IgD-negative memory B cell (primary cell): ENCODE results near the gene BTN2A1. TPM values are rescaled to one million over a fixed set of nuclear protein-coding genes. Genes with fewer than 3 reads are reported as not detected.
"Not testable (repeated sequence)": the region's sequence is repeated elsewhere in the genome, so short reads cannot be mapped to it uniquely, and the experiment has no call there.

Source experiments
- H3K27ac Mint-ChIP-seq, 3 donors: one replicate each; pipeline ENCODE4 v1.8.0; 2020 to 2022; ENCODE audit warnings: mild to moderate bottlenecking in 3 of 3, mixed read lengths in 3 of 3, moderate library complexity in 1 of 3
- H3K27me3 Mint-ChIP-seq: one replicate; pipeline ENCODE4 v1.8.0; 2021; ENCODE audit warnings: mixed read lengths
- H3K36me3 Mint-ChIP-seq: one replicate; pipeline ENCODE4 v1.8.0; 2020; ENCODE audit warnings: mild to moderate bottlenecking, mixed read lengths
- H3K4me1 Mint-ChIP-seq, 3 donors: one replicate each; pipeline ENCODE4 v1.8.0; 2020 to 2022; ENCODE audit warnings: mixed read lengths in 3 of 3, mild to moderate bottlenecking in 1 of 3
- H3K4me3 Mint-ChIP-seq, 4 donors: one replicate each; pipeline ENCODE4 v1.8.0; 2020 to 2022; ENCODE audit warnings: mild to moderate bottlenecking in 4 of 4, mixed read lengths in 4 of 4, moderate library complexity in 3 of 4
- H3K9me3 Mint-ChIP-seq, 3 donors: one replicate each; pipeline ENCODE4 v1.8.0; 2020 to 2021; ENCODE audit warnings: mixed read lengths in 3 of 3, mild to moderate bottlenecking in 1 of 3
- polyA plus RNA-seq: library from polyadenylated mRNA; unstranded; fragments of 300-500 nt; fragmentation: Illumina TruSeq; gene quantifications from one replicate; pipeline ENCODE4 v1.2.3, GENCODE V29; 2021

The BTN2A1 gene
- polyA plus RNA-seq, 1 donor from 2014 or later, result 16.9 TPM

- Mint-ChIP-seq H3K27ac (peak overlapping the region in 1 of 3 donors; percentile 90), H3K36me3 (no peaks in the 10 kb centered on the region), H3K27me3 (no peaks in the 10 kb centered on the region), H3K4me1 (peaks cover 0 to 4% (median 2%) of the 10 kb centered on the region in 3 donors), H3K9me3 (peaks cover 5 to 8% (median 8%) of the 10 kb centered on the region in 3 donors), H3K4me3 (peak overlapping the region in 1 of 4 donors; percentile 23)
These were observed 35.4 kb upstream of the BTN2A1 start for GRCh38 chr6:26422329-26422728.

GRCh38 chr6:26426691-26427450 is 30.9 kb upstream of the BTN2A1 start:
- Mint-ChIP-seq H3K27me3 (no peaks in the 10 kb centered on the region), H3K4me3 (no peak overlapping the region), H3K36me3 (peaks cover 3% of the 10 kb centered on the region), H3K4me1 (peaks cover 0 to 4% (median 2%) of the 10 kb centered on the region in 3 donors), H3K9me3 (no peaks in the 10 kb centered on the region), H3K27ac (no peak overlapping the region)

- Mint-ChIP-seq H3K9me3 (no peaks in the 10 kb centered on the region), H3K4me1 (peaks cover 0 to 2% (median 0%) of the 10 kb centered on the region in 3 donors), H3K4me3 (peak overlapping the region in 1 of 4 donors; percentile 6), H3K27ac (no peak overlapping the region), H3K36me3 (peaks cover 3% of the 10 kb centered on the region), H3K27me3 (no peaks in the 10 kb centered on the region)
These were observed 30.3 kb upstream of the BTN2A1 start for GRCh38 chr6:26427451-26427809.

GRCh38 chr6:26428206-26428605 is 29.5 kb upstream of the BTN2A1 start:
- no peaks in the 10 kb centered on the region for H3K9me3 Mint-ChIP-seq
- no peaks in the 10 kb centered on the region for H3K27me3 Mint-ChIP-seq
- no peak overlapping the region for H3K27ac Mint-ChIP-seq
- H3K36me3 Mint-ChIP-seq, result peaks cover 3% of the 10 kb centered on the region
- H3K4me3 Mint-ChIP-seq, result no peak overlapping the region
- peaks cover 0 to 2% (median 0%) of the 10 kb centered on the region in 3 donors for H3K4me1 Mint-ChIP-seq

- Mint-ChIP-seq H3K9me3 (peaks cover 0 to 10% (median 3%) of the 10 kb centered on the region in 3 donors), H3K27ac (no peak overlapping the region), H3K4me1 (no peaks in the 10 kb centered on the region), H3K4me3 (no peak overlapping the region), H3K27me3 (no peaks in the 10 kb centered on the region), H3K36me3 (peaks cover 6% of the 10 kb centered on the region)
These were observed 27.0 kb upstream of the BTN2A1 start for GRCh38 chr6:26430787-26431186.

GRCh38 chr6:26431258-26432172 is 26.2 kb upstream of the BTN2A1 start:
- no peak overlapping the region for H3K27ac Mint-ChIP-seq

GRCh38 chr6:26432627-26433201 is 25.0 kb upstream of the BTN2A1 start:
- Mint-ChIP-seq H3K27ac (no peak overlapping the region), H3K36me3 (peaks cover 6% of the 10 kb centered on the region), H3K4me1 (no peaks in the 10 kb centered on the region), H3K27me3 (no peaks in the 10 kb centered on the region), H3K4me3 (no peak overlapping the region), H3K9me3 (peaks cover 0 to 10% (median 3%) of the 10 kb centered on the region in 3 donors)

More at GRCh38 chr6:26431258-26432172, 26.2 kb upstream of the BTN2A1 start:
- Mint-ChIP-seq H3K4me3 (no peak overlapping the region), H3K4me1 (no peaks in the 10 kb centered on the region), H3K27me3 (no peaks in the 10 kb centered on the region), H3K36me3 (peaks cover 6% of the 10 kb centered on the region), H3K9me3 (peaks cover 0 to 10% (median 3%) of the 10 kb centered on the region in 3 donors)

- peak overlapping the region in 1 of 4 donors; percentile 35 for H3K4me3 Mint-ChIP-seq
- H3K27ac Mint-ChIP-seq, result peak overlapping the region in 1 of 3 donors; percentile 59
- H3K9me3 Mint-ChIP-seq, result peaks cover 0 to 10% (median 3%) of the 10 kb centered on the region in 3 donors
- not testable (repeated sequence) for H3K36me3 Mint-ChIP-seq, H3K27me3 Mint-ChIP-seq, H3K4me1 Mint-ChIP-seq
These were observed 24.1 kb upstream of the BTN2A1 start for GRCh38 chr6:26433680-26434079.

GRCh38 chr6:26436018-26436417 is 21.7 kb upstream of the BTN2A1 start:
- no peak overlapping the region for H3K27ac Mint-ChIP-seq
- no peak overlapping the region for H3K4me3 Mint-ChIP-seq
- H3K36me3 Mint-ChIP-seq, result peaks cover 6% of the 10 kb centered on the region
- peaks cover 0 to 10% (median 3%) of the 10 kb centered on the region in 3 donors for H3K9me3 Mint-ChIP-seq
- peaks cover 11 to 14% (median 12%) of the 10 kb centered on the region in 3 donors for H3K4me1 Mint-ChIP-seq
- no peaks in the 10 kb centered on the region for H3K27me3 Mint-ChIP-seq

- H3K27ac Mint-ChIP-seq, result peak overlapping the region in 2 of 3 donors; percentile 12 to 17
- no peaks in the 10 kb centered on the region for H3K27me3 Mint-ChIP-seq
- H3K9me3 Mint-ChIP-seq, result peaks cover 0 to 10% (median 3%) of the 10 kb centered on the region in 3 donors
- peaks cover 2% of the 10 kb centered on the region for H3K36me3 Mint-ChIP-seq
- peak overlapping the region in 1 of 4 donors; percentile 16 for H3K4me3 Mint-ChIP-seq
- peaks cover 21 to 23% (median 21%) of the 10 kb centered on the region in 3 donors for H3K4me1 Mint-ChIP-seq
These were observed 20.2 kb upstream of the BTN2A1 start for GRCh38 chr6:26437550-26437949.

- Mint-ChIP-seq H3K4me3 (peak overlapping the region in 1 of 4 donors; percentile 16), H3K9me3 (peaks cover 0 to 10% (median 3%) of the 10 kb centered on the region in 3 donors), H3K4me1 (peaks cover 21 to 25% (median 23%) of the 10 kb centered on the region in 3 donors), H3K36me3 (peaks cover 2% of the 10 kb centered on the region), H3K27me3 (no peaks in the 10 kb centered on the region), H3K27ac (peak overlapping the region in 2 of 3 donors; percentile 12 to 17)
These were observed 19.8 kb upstream of the BTN2A1 start for GRCh38 chr6:26438000-26438399.

GRCh38 chr6:26439151-26440125 is 18.3 kb upstream of the BTN2A1 start:
- Mint-ChIP-seq H3K4me3 (peak overlapping the region; percentile 98 to 100 (median 99)), H3K4me1 (peaks cover 25 to 34% (median 31%) of the 10 kb centered on the region in 3 donors), H3K36me3 (peaks cover 2% of the 10 kb centered on the region), H3K27me3 (no peaks in the 10 kb centered on the region), H3K9me3 (peaks cover 0 to 2% (median 0%) of the 10 kb centered on the region in 3 donors), H3K27ac (peak overlapping the region; percentile 97 to 99 (median 98))

- H3K36me3 Mint-ChIP-seq, result no peaks in the 10 kb centered on the region
- H3K9me3 Mint-ChIP-seq, result no peaks in the 10 kb centered on the region
- H3K4me3 Mint-ChIP-seq, result peak overlapping the region; percentile 98 to 100 (median 99)
- H3K27me3 Mint-ChIP-seq, result no peaks in the 10 kb centered on the region
- peak overlapping the region; percentile 97 to 99 (median 98) for H3K27ac Mint-ChIP-seq
- peaks cover 37 to 48% (median 47%) of the 10 kb centered on the region in 3 donors for H3K4me1 Mint-ChIP-seq
These were observed 16.8 kb upstream of the BTN2A1 start for GRCh38 chr6:26440977-26441358.

GRCh38 chr6:26441977-26442376 is 15.8 kb upstream of the BTN2A1 start:
- Mint-ChIP-seq H3K4me3 (peak overlapping the region; percentile 98 to 100 (median 99)), H3K27ac (peak overlapping the region in 2 of 3 donors; percentile 4 to 99), H3K4me1 (peaks cover 42 to 53% (median 50%) of the 10 kb centered on the region in 3 donors), H3K36me3 (no peaks in the 10 kb centered on the region), H3K9me3 (no peaks in the 10 kb centered on the region), H3K27me3 (no peaks in the 10 kb centered on the region)
